Keratinocyte (primary cell): ENCODE measurements around the gene MPV17L2.

Source experiments
- EZH2 ChIP-seq: IDR thresholded peaks from one replicate; pipeline ENCODE4 v1.6.1; 2012; ENCODE audit warnings: inconsistent platforms, mild to moderate bottlenecking, low read length, moderate library complexity
- TF ChIP-seq, protein P1 (sequence below), 3 experiments: IDR thresholded peaks in 1 of 3; conservative IDR thresholded peaks in 1 of 3; optimal IDR thresholded peaks in 1 of 3; 2 replicates in 2 of 3; 3 replicates in 1 of 3; pipeline versions ENCODE3 to v1.5.1; 2011; ENCODE audit warnings: low read length in 3 of 3, mild to moderate bottlenecking in 3 of 3, moderate library complexity in 2 of 3, control low read depth in 1 of 3, inconsistent platforms in 1 of 3; ENCODE audit not compliant: insufficient read depth in 2 of 3; ENCODE audit errors: extremely low read depth in 1 of 3

GRCh38 chr19:18158467-18158866, 34.6 kb upstream of the MPV17L2 start:
- TF ChIP-seq, protein P1, sequence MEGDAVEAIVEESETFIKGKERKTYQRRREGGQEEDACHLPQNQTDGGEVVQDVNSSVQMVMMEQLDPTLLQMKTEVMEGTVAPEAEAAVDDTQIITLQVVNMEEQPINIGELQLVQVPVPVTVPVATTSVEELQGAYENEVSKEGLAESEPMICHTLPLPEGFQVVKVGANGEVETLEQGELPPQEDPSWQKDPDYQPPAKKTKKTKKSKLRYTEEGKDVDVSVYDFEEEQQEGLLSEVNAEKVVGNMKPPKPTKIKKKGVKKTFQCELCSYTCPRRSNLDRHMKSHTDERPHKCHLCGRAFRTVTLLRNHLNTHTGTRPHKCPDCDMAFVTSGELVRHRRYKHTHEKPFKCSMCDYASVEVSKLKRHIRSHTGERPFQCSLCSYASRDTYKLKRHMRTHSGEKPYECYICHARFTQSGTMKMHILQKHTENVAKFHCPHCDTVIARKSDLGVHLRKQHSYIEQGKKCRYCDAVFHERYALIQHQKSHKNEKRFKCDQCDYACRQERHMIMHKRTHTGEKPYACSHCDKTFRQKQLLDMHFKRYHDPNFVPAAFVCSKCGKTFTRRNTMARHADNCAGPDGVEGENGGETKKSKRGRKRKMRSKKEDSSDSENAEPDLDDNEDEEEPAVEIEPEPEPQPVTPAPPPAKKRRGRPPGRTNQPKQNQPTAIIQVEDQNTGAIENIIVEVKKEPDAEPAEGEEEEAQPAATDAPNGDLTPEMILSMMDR (optimal IDR thresholded peaks at IDR 0.05 in 1 of 3, IDR thresholded peaks at IDR 0.05 in 1 of 3, conservative IDR thresholded peaks at IDR 0.05 in 1 of 3; ENCODE audit: extremely low read depth in 1 of 3, insufficient read depth in 2 of 3, low read length in 3 of 3), result no peak
- TF ChIP-seq EZH2, result no peak
